22Rv1 (cell line): ENCODE results near the gene JARID2.

Source experiments
- ZFX ChIP-seq: fragments of 450-650 bp; IDR thresholded peaks from 2 replicates; pipeline ENCODE4 v1.6.1; 2017; ENCODE audit warnings: antibody characterized with exemption, borderline replicate concordance
- TF ChIP-seq, protein P1 (sequence below): fragments of 450-650 bp; IDR thresholded peaks from 2 replicates; pipeline ENCODE4 v1.5.1; 2017; ENCODE audit warnings: mild to moderate bottlenecking

- TF ChIP-seq ZFX = no peak
- TF ChIP-seq, protein P1, sequence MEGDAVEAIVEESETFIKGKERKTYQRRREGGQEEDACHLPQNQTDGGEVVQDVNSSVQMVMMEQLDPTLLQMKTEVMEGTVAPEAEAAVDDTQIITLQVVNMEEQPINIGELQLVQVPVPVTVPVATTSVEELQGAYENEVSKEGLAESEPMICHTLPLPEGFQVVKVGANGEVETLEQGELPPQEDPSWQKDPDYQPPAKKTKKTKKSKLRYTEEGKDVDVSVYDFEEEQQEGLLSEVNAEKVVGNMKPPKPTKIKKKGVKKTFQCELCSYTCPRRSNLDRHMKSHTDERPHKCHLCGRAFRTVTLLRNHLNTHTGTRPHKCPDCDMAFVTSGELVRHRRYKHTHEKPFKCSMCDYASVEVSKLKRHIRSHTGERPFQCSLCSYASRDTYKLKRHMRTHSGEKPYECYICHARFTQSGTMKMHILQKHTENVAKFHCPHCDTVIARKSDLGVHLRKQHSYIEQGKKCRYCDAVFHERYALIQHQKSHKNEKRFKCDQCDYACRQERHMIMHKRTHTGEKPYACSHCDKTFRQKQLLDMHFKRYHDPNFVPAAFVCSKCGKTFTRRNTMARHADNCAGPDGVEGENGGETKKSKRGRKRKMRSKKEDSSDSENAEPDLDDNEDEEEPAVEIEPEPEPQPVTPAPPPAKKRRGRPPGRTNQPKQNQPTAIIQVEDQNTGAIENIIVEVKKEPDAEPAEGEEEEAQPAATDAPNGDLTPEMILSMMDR = no peak
Measured at GRCh38 chr6:15557174-15557573, 311.3 kb downstream of the JARID2 start.
